HG03103 (cell line): ENCODE measurements around the gene SPATA19.
"Not testable (repeated sequence)": the region's sequence is repeated elsewhere in the genome, so short reads cannot be mapped to it uniquely, and the experiment has no call there.

ENCODE experiments used
- ATAC-seq: cut with Tn5 transposase; IDR thresholded peaks from one replicate; pipeline ENCODE4 v1.9.1; 2021; ENCODE audit warnings: low read depth; ENCODE audit not compliant: unreplicated experiment

Gene SPATA19, protein sequence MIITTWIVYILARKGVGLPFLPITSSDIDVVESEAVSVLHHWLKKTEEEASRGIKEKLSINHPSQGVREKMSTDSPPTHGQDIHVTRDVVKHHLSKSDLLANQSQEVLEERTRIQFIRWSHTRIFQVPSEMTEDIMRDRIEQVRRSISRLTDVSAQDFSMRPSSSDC

DNA sequence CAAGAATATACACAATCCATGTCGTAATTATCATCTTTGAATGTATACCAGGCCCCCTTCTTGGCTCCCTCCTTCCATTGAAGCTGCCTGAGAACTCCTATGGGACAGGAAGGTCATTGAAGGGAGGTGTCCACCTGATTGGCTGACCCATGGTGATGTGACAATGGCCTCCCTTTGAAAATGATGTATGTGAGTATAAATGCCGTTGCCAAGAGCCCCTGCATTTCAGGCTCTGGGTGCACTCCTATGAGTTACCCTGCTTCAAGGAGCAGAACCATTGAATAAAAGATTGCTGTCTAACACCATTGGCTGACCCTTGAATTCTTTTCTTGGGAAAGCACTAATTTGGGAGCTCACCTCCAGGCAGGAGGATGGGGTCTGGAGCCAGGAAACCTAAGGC, at the start of gene SPATA19:
TSS of gene SPATA19 (minus strand) at position 101 of the 400 bp plus-strand sequence. CDS start at position 34, 67 bp downstream.
- ATAC-seq = no peak

- ATAC-seq = peak; percentile 47
These were observed 49.8 kb upstream of the SPATA19 start for GRCh38 chr11:133895061-133895479.

- ATAC-seq = no peak
These were observed 48.1 kb upstream of the SPATA19 start for GRCh38 chr11:133893381-133893780.

DNA sequence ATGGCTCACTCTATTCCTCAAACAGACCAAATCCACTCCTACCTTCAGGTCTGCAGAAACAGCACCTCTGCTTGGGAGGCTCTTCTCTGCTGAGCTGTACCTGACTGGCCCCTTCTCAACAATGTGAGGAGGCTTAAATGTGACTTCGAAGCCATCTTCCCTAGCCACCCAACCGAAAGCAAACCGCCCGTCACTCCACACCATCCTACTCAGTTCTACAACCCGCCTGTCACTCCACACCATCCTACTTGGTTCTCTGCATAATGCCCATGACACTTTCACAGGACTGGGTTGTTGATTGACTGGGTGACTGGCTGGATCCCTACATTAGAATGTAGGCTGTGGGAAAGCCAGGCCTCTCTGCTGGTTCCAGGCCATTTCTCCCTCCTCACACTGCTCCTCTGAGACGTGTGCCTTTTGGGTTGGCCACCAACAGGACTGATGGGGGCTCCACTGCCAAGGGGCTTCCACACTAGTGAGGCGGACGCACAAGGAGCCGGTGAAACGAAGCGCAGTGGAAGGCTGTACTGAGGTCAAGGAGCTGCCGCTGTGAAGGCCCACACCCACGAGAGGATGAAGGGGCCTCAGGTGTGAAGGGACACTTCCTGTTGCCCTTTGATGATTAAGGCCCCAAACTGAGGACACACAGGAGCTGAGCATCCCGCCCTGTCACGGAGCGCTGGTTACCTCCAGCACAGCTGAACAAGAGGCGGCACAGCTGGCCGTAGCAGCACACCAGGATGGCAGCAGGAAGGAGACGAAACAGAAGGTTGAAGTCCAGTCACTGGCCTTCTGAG, 47.5 kb upstream of the SPATA19 start:
- ATAC-seq = no peak

DNA sequence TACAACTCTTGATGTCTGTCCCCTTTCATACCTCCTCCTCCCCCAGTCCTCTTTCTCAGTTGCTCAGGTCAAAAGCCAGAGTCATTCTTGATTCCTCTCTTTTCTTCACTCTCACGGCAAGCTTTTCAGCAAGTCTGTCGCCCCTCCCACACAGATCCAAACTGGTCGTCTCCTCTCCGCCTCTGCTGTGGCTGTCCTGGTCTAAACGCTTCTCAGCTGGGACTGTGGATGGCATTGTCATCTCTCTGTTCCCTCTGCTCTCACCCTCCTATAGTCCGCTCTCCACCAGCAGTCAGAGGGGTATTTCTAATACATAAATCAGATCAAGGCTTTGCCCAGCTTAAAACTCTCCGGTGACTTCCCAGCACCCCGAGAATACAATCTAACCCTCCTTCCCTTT, 46.8 kb upstream of the SPATA19 start:
- no peak for ATAC-seq

GRCh38 chr11:133889893-133890292, 44.6 kb upstream of the SPATA19 start:
- no peak for ATAC-seq

DNA sequence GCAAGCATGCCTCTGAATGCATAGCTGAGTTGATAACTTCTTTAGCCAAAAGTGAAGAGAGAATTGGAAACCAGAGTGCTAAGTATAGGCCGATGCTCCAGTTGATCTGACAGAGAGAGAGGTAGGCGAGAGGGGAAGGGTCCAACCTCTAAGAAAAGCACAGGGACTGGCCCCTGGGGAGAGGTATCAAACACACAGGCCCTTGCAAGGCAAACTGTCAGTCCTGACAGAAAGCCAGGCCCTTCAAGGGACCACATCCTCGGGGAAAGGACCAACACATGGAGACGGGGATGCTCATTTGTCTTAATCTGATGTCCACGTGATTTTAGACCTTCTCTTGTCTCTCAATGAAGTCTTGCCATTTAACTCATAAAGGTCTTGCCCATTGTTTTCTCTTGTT, 43.9 kb upstream of the SPATA19 start:
- ATAC-seq = no peak

DNA sequence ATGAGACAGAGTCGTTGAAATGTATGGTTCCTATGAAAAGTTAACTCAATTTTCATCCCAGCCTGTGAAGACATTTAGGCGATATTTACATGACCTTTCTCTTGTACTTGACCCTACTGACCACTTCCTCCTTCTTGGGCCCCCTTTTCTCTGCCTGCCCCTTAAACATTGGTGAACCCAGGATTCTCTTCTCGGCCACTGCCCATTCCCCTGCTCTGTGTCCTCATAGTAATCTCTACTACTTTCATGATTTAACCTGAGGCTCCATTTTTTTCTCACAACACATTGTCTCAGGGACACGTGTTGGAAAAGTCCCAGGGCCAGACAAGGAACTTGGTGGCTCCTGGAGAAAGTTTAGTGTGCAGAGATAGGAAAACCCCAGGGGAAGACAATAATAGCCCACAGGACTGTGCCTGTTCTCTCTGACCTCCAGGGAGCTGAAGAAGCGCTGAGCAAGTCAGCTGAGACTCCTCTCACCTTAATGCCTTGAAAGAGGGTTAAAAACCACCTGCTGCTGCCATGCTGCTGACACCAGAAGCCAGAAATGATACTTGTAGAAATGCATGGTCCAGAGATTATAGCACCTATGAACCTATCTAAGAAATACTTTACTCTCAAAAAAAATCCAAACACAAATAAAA, 42.5 kb upstream of the SPATA19 start:
- no peak for ATAC-seq

- ATAC-seq = no peak
These were observed 40.7 kb upstream of the SPATA19 start for GRCh38 chr11:133886029-133886428.

DNA sequence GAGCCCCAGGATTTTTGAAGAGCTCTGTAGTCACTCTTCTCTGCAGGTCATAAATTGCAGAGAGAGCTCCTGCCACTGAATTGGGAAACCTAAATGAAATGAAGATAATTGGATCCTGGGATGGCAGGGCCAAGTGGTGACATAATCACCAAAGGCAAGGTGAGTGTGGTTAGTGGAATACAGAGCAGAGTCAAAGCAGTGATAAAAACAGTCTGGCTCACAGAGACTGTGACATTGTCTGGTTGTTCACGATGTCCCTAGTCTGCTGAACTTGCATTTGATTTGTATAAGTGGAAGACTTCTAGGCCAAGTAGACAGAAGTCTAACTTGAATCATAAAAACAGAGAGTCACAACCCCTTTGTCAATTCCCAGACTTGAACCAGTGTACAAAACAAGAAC, 26.8 kb upstream of the SPATA19 start:
- ATAC-seq = no peak

DNA sequence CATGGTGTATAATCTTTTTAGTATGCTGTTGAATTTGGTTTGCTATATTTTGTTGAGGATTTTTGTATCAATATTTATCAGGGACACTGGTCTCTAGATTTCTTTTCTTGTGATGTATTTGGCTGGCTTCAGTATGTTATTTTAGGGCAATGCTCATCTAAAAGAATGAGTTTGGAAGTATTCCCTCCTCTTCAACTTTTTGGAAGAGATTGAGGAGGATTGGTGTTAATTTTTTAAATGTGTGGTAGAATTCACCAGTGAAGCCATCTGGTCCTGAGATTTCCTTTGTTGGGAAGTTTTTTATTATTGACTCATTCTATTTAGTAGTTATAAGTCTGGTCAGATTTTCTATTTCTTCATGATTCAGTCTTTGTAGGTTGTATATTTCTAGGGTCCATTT, 22.1 kb upstream of the SPATA19 start:
- no peak for ATAC-seq

DNA sequence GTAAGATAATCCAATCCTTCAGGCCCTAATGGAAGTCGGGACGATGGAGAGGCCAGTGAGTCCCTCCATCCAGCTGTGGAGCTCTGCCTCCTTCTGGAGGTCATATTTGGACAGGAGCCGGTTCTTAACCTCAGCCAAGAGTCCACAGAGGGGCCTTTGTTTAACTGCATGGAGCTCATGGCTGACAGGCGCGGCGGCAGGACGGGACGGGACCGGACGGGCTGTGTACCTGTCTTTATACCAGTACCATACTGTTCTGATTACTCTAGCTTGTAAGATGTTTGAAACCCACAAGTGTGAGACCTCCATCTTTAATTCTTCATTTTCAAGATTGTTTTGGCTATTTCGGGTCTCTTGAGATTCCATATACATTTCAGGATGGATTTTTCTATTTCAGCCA, 20.2 kb upstream of the SPATA19 start:
- no peak for ATAC-seq

DNA sequence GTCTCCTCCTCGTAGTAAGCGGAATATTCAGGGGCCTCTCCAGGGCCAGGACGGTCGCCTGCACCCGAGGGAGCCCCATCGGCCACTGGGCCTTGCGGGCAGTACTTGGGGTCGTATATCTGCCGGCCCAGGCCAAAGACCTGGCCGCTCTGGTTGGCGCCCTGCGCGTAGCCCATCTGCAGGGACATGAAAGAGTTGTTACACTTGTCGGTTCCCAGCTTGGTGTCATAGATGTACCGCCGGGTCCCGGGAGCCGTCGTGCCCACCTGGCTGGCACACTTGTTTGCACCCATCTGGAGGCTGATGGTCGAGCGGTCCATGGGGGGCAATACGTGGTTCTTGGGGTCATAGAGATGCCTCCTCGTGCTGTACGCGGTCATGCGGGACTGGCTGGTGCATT, 19.4 kb upstream of the SPATA19 start:
- ATAC-seq = no peak

GRCh38 chr11:133860151-133860550, 14.8 kb upstream of the SPATA19 start:
- no peak for ATAC-seq

DNA sequence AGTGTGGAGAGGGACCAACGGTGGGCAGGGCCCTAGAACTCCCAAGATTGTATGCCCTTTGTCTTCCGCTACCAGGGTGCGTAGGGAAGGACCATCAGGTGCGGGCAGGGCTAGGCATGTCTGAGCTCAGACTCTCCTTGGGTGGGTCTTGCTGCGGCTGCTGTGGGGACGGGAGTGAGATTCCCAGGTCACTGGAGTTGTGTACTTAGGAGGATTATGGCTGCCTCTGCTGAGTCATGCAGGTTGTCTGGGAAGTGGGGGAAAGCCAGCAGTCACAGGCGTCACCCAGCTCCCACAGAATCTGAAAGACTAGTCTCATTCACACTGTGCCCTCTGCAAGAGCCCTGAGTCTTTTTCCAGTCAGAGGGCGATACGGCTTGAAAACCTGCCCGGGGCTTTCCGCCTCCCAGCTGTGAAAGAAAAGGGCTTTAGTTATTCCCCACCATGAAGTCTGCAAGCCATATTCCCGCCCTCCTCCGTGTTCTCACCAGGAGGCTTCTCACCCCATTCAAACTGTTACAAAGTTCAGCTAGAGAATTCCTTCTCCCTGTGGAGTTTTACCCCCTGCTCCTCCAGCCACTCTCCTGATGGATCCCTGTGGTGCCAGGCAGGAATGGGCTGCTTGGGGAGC, 9.1 kb upstream of the SPATA19 start:
- ATAC-seq = not testable (repeated sequence)

DNA sequence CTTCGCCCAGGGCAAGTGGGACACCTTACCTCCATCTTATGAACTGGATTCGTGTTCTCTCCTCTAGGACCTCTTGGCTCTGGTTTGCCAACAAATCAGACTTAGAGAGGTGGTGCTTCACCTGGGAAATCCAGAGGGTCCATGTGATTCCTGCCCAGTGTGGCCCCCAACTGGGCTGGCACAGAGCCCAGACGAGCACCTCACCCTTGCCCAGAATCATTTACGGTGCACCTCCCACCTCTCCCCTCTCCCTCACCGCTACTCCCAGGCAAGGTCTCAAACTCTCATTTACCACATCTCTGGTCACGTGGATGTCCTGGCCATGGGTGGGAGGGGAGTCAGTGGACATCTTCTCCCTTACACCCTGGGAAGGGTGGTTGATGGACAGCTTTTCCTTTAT, 1.1 kb downstream of the SPATA19 start:
- no peak for ATAC-seq

GRCh38 chr11:133843454-133843987, 1.8 kb downstream of the SPATA19 start:
- ATAC-seq = no peak

DNA sequence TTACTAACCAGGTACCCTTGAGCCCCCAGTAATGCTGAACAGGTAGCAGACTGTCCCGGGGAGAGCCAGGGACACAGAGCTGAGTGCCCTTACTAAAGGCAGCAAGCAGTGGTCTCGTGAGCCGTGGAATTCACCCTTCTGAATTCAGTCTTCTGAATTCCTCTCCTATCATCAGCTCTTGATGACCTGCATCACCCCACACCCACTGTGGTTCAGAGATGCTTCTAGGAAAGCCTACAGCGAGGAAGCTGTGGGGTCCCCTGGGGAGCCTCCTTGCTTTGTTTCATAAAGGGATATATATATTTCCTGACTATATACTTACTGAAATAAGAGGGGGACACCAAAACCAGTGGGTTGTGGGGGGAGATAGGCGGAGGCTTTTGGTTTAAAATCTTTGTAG, 2.6 kb downstream of the SPATA19 start:
- no peak for ATAC-seq

- no peak for ATAC-seq
These were observed 3.3 kb downstream of the SPATA19 start for GRCh38 chr11:133842053-133842452.

- no peak for ATAC-seq
These were observed 3.9 kb downstream of the SPATA19 start for GRCh38 chr11:133841279-133842043.
